HCT116 (cell line): ENCODE data around the gene GNS. TPM values are rescaled to one million over a fixed set of nuclear protein-coding genes. Genes with fewer than 3 reads are reported as not detected.

ENCODE experiments used
- CEBPB ChIP-seq: IDR thresholded peaks from 2 replicates; pipeline ENCODE4 v1.6.1; 2012; ENCODE audit warnings: low read depth
- EGR1 ChIP-seq: IDR thresholded peaks from 2 replicates; pipeline ENCODE4 v1.6.1; 2012; ENCODE audit warnings: low read depth
- EZH2 ChIP-seq: fragments of 200-600 bp; sonication (generic); IDR thresholded peaks from 2 replicates; pipeline ENCODE4 v1.6.1; 2017; ENCODE audit warnings: antibody characterized with exemption, mixed run types
- FOSL1 ChIP-seq: IDR thresholded peaks from 2 replicates; pipeline ENCODE4 v1.6.1; 2012; ENCODE audit warnings: low read depth
- RAD21 ChIP-seq: IDR thresholded peaks from 2 replicates; pipeline ENCODE4 v1.6.1; 2012; ENCODE audit warnings: low read depth, mild to moderate bottlenecking
- SRF ChIP-seq: IDR thresholded peaks from 2 replicates; pipeline ENCODE4 v1.6.1; 2012; ENCODE audit warnings: low read depth
- TCF7L2 ChIP-seq: IDR thresholded peaks from 2 replicates; pipeline ENCODE4 v1.7.0; 2011; ENCODE audit warnings: borderline replicate concordance, inconsistent platforms; ENCODE audit not compliant: insufficient read depth, insufficient read length; ENCODE audit errors: extremely low read depth
- ZFX ChIP-seq: fragments of 450-650 bp; IDR thresholded peaks from 2 replicates; pipeline ENCODE4 v1.6.1; 2017
- total RNA-seq: library from RNA; stranded (reverse); gene quantifications from one replicate; pipeline ENCODE4 v1.2.1, GENCODE V29; 2021; ENCODE audit not compliant: unreplicated experiment
- TF ChIP-seq, protein P1 (sequence below), 3 experiments: fragments of 200-600 bp in 1 of 3; sonication (generic) in 1 of 3; IDR thresholded peaks in 2 of 3; conservative IDR thresholded peaks in 1 of 3; 2 replicates each; pipeline ENCODE4 v1.5.1; 2012 to 2017; ENCODE audit warnings: low read depth in 2 of 3, low read length in 2 of 3, antibody characterized with exemption in 1 of 3, borderline replicate concordance in 1 of 3, control low read depth in 1 of 3, mild to moderate bottlenecking in 1 of 3, mixed read lengths in 1 of 3, mixed run types in 1 of 3, moderate library complexity in 1 of 3; ENCODE audit not compliant: insufficient read depth in 1 of 3
- TF ChIP-seq, protein P2 (sequence below): IDR thresholded peaks from 2 replicates; pipeline ENCODE4 v1.6.1; 2012
- TF ChIP-seq, protein P3 (sequence below): IDR thresholded peaks from 2 replicates; pipeline ENCODE4 v1.6.1; 2012
- TF ChIP-seq, protein P4 (sequence below): IDR thresholded peaks from 2 replicates; pipeline ENCODE4 v1.6.1; 2011; ENCODE audit warnings: mild to moderate bottlenecking, low read length, moderate library complexity; ENCODE audit not compliant: insufficient replicate concordance; ENCODE audit errors: extremely low read depth

Gene GNS
- total RNA-seq, 1 experiment from 2014 or later = 45.7 TPM

DNA sequence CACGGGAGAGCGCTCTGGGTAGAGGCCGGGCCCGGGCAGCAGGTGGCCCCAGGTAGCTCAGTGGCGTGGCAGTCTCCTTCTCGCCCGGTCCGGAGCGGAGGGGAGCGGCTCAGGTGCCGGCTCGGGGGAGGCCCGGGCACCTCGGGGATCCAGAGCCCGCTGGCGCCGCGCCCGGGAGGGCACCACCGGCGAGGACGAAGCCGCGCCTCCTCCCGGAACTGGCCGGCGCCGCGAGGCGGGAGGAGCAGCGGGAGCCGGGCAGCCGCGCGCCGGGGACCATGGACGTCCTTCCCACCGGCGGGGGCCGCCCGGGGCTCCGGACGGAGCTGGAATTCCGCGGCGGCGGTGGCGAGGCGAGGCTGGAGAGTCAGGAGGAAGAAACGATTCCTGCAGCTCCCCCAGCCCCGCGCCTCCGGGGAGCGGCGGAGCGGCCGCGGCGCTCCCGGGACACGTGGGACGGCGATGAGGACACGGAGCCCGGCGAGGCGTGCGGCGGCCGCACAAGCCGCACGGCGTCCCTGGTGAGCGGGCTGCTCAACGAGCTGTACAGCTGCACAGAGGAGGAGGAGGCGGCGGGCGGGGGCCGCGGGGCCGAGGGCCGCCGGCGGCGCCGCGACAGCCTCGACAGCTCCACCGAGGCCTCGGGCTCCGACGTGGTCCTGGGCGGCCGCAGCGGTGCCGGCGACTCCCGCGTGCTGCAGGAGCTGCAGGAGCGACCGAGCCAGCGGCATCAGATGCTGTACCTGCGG is 21.5 kb upstream of the GNS start (continued):
- TF ChIP-seq, protein P1, sequence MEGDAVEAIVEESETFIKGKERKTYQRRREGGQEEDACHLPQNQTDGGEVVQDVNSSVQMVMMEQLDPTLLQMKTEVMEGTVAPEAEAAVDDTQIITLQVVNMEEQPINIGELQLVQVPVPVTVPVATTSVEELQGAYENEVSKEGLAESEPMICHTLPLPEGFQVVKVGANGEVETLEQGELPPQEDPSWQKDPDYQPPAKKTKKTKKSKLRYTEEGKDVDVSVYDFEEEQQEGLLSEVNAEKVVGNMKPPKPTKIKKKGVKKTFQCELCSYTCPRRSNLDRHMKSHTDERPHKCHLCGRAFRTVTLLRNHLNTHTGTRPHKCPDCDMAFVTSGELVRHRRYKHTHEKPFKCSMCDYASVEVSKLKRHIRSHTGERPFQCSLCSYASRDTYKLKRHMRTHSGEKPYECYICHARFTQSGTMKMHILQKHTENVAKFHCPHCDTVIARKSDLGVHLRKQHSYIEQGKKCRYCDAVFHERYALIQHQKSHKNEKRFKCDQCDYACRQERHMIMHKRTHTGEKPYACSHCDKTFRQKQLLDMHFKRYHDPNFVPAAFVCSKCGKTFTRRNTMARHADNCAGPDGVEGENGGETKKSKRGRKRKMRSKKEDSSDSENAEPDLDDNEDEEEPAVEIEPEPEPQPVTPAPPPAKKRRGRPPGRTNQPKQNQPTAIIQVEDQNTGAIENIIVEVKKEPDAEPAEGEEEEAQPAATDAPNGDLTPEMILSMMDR (IDR thresholded peaks at IDR 0.05 in 2 of 3, conservative IDR thresholded peaks at IDR 0.05 in 1 of 3; ENCODE audit: borderline replicate concordance in 1 of 3, insufficient read depth in 1 of 3, low read depth in 2 of 3, low read length in 2 of 3) = 0 out of 6 replicates have a peak, but pooled peaks of 1 of the 3 experiments have one; percentile 5
- TF ChIP-seq SRF (no peak), EGR1 (no peak), EZH2 (no peak), FOSL1 (no peak), ZFX (peak; percentile 89), TCF7L2 (no peak), CEBPB (no peak), RAD21 (no peak)
- TF ChIP-seq, protein P2, sequence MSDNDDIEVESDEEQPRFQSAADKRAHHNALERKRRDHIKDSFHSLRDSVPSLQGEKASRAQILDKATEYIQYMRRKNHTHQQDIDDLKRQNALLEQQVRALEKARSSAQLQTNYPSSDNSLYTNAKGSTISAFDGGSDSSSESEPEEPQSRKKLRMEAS = peak; percentile 77
- TF ChIP-seq, protein P3, sequence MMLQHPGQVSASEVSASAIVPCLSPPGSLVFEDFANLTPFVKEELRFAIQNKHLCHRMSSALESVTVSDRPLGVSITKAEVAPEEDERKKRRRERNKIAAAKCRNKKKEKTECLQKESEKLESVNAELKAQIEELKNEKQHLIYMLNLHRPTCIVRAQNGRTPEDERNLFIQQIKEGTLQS = no peak
- TF ChIP-seq, protein P4, sequence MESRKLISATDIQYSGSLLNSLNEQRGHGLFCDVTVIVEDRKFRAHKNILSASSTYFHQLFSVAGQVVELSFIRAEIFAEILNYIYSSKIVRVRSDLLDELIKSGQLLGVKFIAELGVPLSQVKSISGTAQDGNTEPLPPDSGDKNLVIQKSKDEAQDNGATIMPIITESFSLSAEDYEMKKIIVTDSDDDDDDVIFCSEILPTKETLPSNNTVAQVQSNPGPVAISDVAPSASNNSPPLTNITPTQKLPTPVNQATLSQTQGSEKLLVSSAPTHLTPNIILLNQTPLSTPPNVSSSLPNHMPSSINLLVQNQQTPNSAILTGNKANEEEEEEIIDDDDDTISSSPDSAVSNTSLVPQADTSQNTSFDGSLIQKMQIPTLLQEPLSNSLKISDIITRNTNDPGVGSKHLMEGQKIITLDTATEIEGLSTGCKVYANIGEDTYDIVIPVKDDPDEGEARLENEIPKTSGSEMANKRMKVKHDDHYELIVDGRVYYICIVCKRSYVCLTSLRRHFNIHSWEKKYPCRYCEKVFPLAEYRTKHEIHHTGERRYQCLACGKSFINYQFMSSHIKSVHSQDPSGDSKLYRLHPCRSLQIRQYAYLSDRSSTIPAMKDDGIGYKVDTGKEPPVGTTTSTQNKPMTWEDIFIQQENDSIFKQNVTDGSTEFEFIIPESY = no peak
